Measurements from ENCODE around the gene NRM. TPM values are rescaled to one million over a fixed set of nuclear protein-coding genes. Genes with fewer than 3 reads are reported as not detected.
"Not testable (repeated sequence)": the region's sequence is repeated elsewhere in the genome, so short reads cannot be mapped to it uniquely, and the experiment has no call there.

Gene NRM
- total RNA-seq, 2 donors from 2014 or later, result 26.0 to 36.9 TPM

DNA sequence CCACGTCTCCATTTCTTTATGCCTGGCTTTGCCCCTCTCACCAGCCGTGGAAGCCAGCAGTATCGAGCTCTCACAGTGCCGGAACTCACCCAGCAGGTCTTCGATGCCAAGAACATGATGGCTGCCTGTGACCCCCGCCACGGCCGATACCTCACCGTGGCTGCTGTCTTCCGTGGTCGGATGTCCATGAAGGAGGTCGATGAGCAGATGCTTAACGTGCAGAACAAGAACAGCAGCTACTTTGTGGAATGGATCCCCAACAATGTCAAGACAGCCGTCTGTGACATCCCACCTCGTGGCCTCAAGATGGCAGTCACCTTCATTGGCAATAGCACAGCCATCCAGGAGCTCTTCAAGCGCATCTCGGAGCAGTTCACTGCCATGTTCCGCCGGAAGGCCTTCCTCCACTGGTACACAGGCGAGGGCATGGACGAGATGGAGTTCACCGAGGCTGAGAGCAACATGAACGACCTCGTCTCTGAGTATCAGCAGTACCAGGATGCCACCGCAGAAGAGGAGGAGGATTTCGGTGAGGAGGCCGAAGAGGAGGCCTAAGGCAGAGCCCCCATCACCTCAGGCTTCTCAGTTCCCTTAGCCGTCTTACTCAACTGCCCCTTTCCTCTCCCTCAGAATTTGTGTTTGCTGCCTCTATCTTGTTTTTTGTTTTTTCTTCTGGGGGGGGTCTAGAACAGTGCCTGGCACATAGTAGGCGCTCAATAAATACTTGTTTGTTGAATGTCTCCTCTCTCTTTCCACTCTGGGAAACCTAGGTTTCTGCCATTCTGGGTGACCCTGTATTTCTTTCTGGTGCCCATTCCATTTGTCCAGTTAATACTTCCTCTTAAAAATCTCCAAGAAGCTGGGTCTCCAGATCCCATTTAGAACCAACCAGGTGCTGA lies 33.3 kb upstream of the NRM start:
- not testable (repeated sequence) for H3K27me3 Mint-ChIP-seq; H3K9me3 Mint-ChIP-seq; ATAC-seq (replicated peaks)
- Mint-ChIP-seq H3K4me3 (peak overlapping the region; percentile 99), H3K4me1 (peaks cover 28% of the 10 kb centered on the region), H3K36me3 (ENCODE audit: low read depth) (peaks cover 96% of the 10 kb centered on the region), H3K27ac (peak overlapping the region; percentile 96)

- Mint-ChIP-seq H3K4me3 (peak overlapping the region; percentile 99), H3K36me3 (ENCODE audit: low read depth) (peaks cover 88% of the 10 kb centered on the region), H3K4me1 (peaks cover 28% of the 10 kb centered on the region), H3K27ac (peak overlapping the region; percentile 96)
- not testable (repeated sequence) for ATAC-seq (replicated peaks); H3K9me3 Mint-ChIP-seq; H3K27me3 Mint-ChIP-seq
Observed at GRCh38 chr6:30723159-30723842, 32.5 kb upstream of the NRM start.

DNA sequence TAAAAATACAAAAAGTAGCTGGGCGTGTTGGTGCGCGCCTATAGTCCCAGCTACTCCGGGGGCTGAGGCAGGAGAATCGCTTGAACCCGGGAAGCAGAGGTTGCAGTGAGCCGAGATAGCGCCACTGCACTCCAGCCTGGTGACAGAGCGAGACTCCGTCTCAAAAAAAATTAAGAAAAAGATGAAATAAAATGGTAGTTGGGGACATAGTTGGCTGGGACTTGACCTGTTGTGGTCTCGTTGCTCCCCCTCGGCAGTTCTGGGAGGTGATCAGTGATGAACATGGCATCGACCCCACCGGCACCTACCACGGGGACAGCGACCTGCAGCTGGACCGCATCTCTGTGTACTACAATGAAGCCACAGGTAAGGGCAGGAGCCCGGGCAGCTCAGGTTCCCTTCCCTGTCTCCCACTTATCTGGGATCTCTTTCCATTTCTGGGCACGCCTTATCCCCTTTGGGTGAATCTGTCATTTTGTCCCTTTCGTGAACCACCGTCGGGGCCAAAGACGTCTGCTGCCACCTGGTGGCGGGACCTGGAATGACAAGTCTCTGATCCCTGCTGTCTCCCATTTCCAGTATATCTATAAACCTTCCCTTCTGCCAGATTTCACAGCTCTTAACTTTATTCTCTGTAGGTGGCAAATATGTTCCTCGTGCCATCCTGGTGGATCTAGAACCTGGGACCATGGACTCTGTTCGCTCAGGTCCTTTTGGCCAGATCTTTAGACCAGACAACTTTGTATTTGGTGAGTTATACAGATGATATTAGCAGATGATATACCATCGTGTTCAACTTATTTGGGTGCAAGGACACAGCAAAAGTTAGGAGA lies 31.7 kb upstream of the NRM start:
- H3K9me3 Mint-ChIP-seq, result no peaks in the 10 kb centered on the region
- H3K4me3 Mint-ChIP-seq, result peak overlapping the region; percentile 99
- no peaks in the 10 kb centered on the region for H3K27me3 Mint-ChIP-seq
- no peak for ATAC-seq (replicated peaks)
- peak overlapping the region; percentile 96 for H3K27ac Mint-ChIP-seq
- H3K4me1 Mint-ChIP-seq, result peaks cover 31% of the 10 kb centered on the region
- H3K36me3 Mint-ChIP-seq (ENCODE audit: low read depth), result peaks cover 82% of the 10 kb centered on the region

- Mint-ChIP-seq H3K36me3 (ENCODE audit: low read depth) (peaks cover 82% of the 10 kb centered on the region), H3K4me1 (peaks cover 35% of the 10 kb centered on the region), H3K27ac (peak overlapping the region; percentile 96), H3K4me3 (peak overlapping the region; percentile 99)
- H3K27me3 Mint-ChIP-seq; H3K9me3 Mint-ChIP-seq; ATAC-seq (replicated peaks): not testable (repeated sequence)
Observed at GRCh38 chr6:30722025-30722279, 31.2 kb upstream of the NRM start.

DNA sequence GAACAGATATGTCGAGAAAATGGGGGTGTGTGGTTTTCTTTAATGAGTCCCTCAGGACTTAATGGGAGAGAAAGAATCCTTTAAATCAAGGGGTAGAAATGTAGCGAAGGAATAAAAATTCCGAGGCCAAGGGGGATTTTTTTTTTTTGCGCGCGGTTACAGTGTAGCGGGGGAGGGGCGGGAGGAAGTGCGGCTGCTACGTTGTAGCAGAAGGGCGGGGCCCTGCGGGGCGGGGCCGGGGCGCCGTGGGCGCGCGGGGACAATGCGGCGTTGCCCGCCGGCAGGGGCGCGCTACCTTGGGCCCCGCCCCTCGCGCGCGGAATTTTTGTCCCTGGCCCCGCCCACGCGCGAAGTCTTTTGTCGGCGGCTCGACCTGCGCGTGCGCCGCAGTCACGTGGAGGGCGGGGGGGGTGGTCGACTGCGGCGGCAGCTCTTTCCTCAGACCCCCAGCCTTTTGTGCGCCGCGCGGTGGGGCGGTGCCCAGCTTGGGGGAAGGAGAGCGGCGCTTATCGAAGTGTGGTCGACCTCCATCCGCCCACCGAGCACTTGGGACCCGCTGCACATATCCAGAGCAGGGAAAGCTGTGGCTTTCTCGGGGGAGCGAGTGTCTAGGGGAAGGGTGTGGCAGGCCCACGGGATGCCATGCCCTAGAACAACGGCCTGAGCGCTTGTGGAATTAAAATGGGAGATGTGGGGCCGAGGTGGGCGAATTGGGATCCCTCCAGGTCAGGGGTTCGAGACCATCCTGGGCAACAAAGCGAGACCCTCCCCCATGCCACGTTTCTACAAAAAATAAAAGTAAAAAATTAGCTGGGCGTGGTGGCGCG lies 30.6 kb upstream of the NRM start:
- Mint-ChIP-seq H3K4me1 (peaks cover 41% of the 10 kb centered on the region), H3K27me3 (no peaks in the 10 kb centered on the region), H3K36me3 (ENCODE audit: low read depth) (peaks cover 82% of the 10 kb centered on the region), H3K9me3 (no peaks in the 10 kb centered on the region), H3K4me3 (peak overlapping the region; percentile 99), H3K27ac (peak overlapping the region; percentile 96)
- ATAC-seq (replicated peaks), result peak; percentile 30

DNA sequence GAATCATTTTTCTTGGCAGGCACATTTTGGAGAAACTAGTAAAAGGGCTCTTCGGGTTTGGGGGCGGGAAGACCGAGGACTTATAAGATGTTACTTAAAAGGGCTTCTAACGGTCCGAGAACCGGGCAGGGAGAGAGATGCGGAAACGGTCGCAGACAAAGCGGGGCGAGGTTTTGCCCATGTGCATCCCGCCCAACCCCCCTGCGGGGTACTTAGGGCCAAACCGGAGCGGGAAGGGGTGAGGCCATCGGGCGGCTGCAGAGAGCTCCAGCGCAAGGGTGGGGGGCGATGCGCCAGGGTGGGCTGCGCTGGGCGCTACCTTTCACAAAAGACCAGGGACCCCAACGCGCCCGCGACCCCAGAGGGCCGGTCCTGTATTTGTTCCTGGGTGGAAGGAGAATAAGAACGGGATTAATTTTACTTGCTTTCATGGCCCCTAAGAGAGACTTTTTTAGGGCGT lies 30.0 kb upstream of the NRM start:
- peak overlapping the region; percentile 99 for H3K4me3 Mint-ChIP-seq
- H3K4me1 Mint-ChIP-seq, result peaks cover 47% of the 10 kb centered on the region
- no peaks in the 10 kb centered on the region for H3K27me3 Mint-ChIP-seq
- ATAC-seq (replicated peaks), result no peak
- H3K36me3 Mint-ChIP-seq (ENCODE audit: low read depth), result peaks cover 82% of the 10 kb centered on the region
- no peaks in the 10 kb centered on the region for H3K9me3 Mint-ChIP-seq
- H3K27ac Mint-ChIP-seq, result peak overlapping the region; percentile 96

GRCh38 chr6:30719791-30720737 lies 29.3 kb upstream of the NRM start, which contains the start of gene TUBB:
TUBB (plus strand) TSS chr6:30720352; CDS start chr6:30720507, 155 bp downstream.
- Mint-ChIP-seq H3K4me3 (peak within 1 kb of the TSS; percentile 99), H3K27ac (peak within 1 kb of the TSS; percentile 96), H3K36me3 (ENCODE audit: low read depth) (peaks cover 82% of the 10 kb centered on the region), H3K9me3 (no peaks in the 10 kb centered on the region), H3K4me1 (peaks cover 48% of the 10 kb centered on the region), H3K27me3 (no peaks in the 10 kb centered on the region)
- ATAC-seq (replicated peaks), result peak; percentile 67

GRCh38 chr6:30719356-30719755 lies 28.6 kb upstream of the NRM start:
- peaks cover 48% of the 10 kb centered on the region for H3K4me1 Mint-ChIP-seq
- H3K36me3 Mint-ChIP-seq (ENCODE audit: low read depth), result peaks cover 82% of the 10 kb centered on the region
- H3K9me3 Mint-ChIP-seq, result no peaks in the 10 kb centered on the region
- peak overlapping the region; percentile 96 for H3K27ac Mint-ChIP-seq
- ATAC-seq (replicated peaks), result no peak
- H3K4me3 Mint-ChIP-seq, result peak overlapping the region; percentile 99
- H3K27me3 Mint-ChIP-seq, result no peaks in the 10 kb centered on the region

DNA sequence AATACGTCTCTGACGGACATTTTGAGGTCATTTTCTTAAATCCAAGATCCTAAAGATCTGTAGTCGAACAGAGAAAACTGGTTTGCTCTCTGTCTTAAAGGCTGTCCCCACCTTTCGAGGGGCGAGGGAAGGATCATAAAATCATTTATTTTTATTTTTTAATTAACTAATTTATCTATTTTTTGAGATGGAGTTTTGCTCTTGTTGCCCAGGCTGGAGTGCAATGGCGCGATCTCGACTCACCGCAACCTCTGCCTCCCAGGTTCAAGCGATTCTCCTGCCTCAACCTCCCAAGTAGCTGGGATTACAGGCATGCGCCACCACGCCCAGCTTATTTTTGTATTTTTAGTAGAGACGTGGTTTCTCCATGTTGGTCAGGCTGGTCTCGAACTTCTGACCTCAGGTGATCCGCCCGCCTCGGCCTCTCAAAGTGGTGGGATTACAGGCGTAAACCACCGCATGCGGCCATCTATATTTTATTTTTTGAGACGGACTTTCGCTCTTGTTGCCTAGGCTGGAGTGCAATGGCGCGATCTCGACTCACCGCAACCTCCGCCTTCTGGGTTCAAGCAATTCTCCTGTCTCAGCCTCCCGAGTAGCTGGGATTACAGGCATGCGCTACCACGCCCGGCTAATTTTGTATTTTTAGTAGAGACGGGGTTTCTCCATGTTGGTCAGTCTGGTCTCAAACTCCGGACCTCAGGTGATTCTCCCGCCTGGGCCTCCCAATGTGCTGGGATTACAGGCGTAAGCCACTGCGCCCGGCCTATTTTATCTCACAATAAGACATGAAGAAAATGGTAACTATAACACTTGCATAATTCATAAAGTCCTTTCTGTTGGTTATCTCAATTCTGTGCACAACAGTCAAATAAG lies 27.3 kb upstream of the NRM start:
- H3K9me3 Mint-ChIP-seq; H3K27me3 Mint-ChIP-seq; ATAC-seq (replicated peaks): not testable (repeated sequence)
- Mint-ChIP-seq H3K4me1 (peaks cover 36% of the 10 kb centered on the region), H3K4me3 (peak overlapping the region; percentile 99), H3K36me3 (ENCODE audit: low read depth) (peaks cover 82% of the 10 kb centered on the region), H3K27ac (peak overlapping the region; percentile 99)

DNA sequence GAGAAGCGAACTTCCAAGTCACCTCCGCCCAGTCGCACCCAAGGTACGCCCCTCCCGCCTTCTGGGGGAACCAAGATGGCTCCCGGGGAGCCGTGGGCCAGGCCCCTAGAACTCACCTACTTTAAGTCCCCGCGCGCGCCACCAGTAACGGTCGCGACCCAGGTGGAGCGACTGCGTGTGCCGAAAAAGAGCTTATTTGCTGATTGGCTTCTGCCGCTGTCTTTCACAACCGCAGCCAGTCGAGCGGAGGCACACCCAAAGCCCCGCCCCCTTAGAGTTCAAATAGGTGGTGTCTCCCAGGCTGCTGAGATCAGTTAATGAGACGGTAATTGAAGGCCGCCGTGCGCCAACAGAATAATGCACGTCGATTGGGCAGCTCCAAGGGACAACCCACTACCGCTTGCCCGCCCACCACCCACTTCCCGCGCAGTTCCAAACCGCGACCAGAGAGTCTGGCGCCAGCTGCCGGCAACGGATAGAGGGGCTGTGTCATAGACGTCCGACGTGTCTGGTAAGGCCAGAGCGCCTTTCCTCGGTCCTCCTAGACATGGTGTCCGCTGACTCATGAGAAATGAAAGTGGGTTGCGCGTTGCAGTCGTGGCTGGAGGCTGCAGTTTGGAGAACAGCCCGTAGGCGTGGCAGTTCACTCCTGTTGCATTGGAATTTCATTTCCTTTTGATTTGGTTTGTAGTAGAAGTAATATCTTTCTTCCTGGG lies 26.5 kb upstream of the NRM start, which contains the start of gene MDC1:
MDC1 (minus strand) TSS at position 153 of the 716 bp plus-strand sequence. CDS start 2,106 bp downstream, outside the sequence.
- ATAC-seq (replicated peaks), result peak; percentile 83
- H3K9me3 Mint-ChIP-seq, result no peaks in the 10 kb centered on the region
- H3K4me3 Mint-ChIP-seq, result peak within 1 kb of the TSS; percentile 99
- H3K36me3 Mint-ChIP-seq (ENCODE audit: low read depth), result peaks cover 82% of the 10 kb centered on the region
- peak within 1 kb of the TSS; percentile 99 for H3K27ac Mint-ChIP-seq
- H3K4me1 Mint-ChIP-seq, result peaks cover 29% of the 10 kb centered on the region
- H3K27me3 Mint-ChIP-seq, result no peaks in the 10 kb centered on the region

DNA sequence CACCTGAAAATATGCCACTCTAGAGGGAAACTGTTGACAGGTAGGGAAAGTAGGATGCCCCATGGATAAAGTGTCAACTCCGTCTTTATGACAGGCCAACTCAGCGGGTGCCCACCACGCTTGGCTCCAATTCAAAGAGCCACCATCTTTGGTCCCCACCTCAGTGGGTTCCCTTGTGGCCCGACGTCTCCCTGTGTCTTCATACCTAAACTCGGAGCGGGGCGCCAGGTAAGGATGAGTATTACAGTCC lies 26.0 kb upstream of the NRM start:
- Mint-ChIP-seq H3K4me3 (peak overlapping the region; percentile 99), H3K4me1 (peaks cover 31% of the 10 kb centered on the region), H3K36me3 (ENCODE audit: low read depth) (peaks cover 82% of the 10 kb centered on the region), H3K27ac (peak overlapping the region; percentile 99), H3K9me3 (no peaks in the 10 kb centered on the region), H3K27me3 (no peaks in the 10 kb centered on the region)
- ATAC-seq (replicated peaks), result no peak

DNA sequence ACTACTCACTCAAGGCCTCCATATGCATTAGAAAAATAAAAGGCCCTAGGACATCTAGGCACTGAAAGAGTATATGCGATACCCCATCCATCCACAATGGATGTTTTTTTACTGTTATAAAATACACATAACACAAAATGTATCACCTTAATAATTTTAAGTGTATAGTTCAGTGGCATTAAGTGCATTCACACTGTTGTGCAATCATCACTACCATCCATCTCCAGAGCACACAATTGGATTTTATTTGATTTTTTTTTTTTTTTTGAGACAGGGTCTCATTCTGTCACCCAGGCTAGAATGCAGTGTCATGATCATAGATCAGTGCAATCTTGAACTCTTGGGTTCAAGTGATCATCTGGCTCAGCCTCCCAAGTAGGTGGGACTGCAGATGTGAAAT lies 23.5 kb upstream of the NRM start:
- no peaks in the 10 kb centered on the region for H3K27me3 Mint-ChIP-seq
- ATAC-seq (replicated peaks), result no peak
- no peak overlapping the region for H3K4me3 Mint-ChIP-seq
- H3K27ac Mint-ChIP-seq, result no peak overlapping the region
- H3K4me1 Mint-ChIP-seq, result peaks cover 34% of the 10 kb centered on the region
- no peaks in the 10 kb centered on the region for H3K9me3 Mint-ChIP-seq
- peaks cover 85% of the 10 kb centered on the region for H3K36me3 Mint-ChIP-seq (ENCODE audit: low read depth)
